K562 (cell line): ENCODE measurements around the gene SERINC3. TPM values are rescaled to one million over a fixed set of nuclear protein-coding genes. Genes with fewer than 3 reads are reported as not detected.

Experiments
- ARID1B ChIP-seq: fragments of 450-650 bp; IDR thresholded peaks from 2 replicates; pipeline ENCODE4 v1.6.1; 2016; ENCODE audit warnings: antibody characterized with exemption, mild to moderate bottlenecking, inconsistent platforms
- BHLHE40 ChIP-seq: IDR thresholded peaks from 2 replicates; pipeline ENCODE4 v1.6.1; 2011; ENCODE audit warnings: low read length, improper control_type of control experiment
- CBFA2T2 ChIP-seq: fragments of 450-650 bp; conservative IDR thresholded peaks from 2 replicates; pipeline ENCODE4 v1.6.1; 2017; ENCODE audit warnings: mild to moderate bottlenecking
- EP300 ChIP-seq: IDR thresholded peaks from 2 replicates; pipeline ENCODE4 v1.6.1; 2012; ENCODE audit warnings: low read length, improper control_type of control experiment
- GABPB2 ChIP-seq: fragments of 250-450 bp; sonication (Bioruptor Pico); conservative IDR thresholded peaks from 2 replicates; pipeline ENCODE4 v1.5.1; 2021; ENCODE audit warnings: mild to moderate bottlenecking
- L3MBTL2 ChIP-seq: fragments of 450-650 bp; IDR thresholded peaks from 2 replicates; pipeline ENCODE4 v1.6.1; 2016; ENCODE audit warnings: mild to moderate bottlenecking, moderate library complexity
- MGA ChIP-seq: fragments of 450-650 bp; IDR thresholded peaks from 2 replicates; pipeline ENCODE4 v1.6.1; 2016; ENCODE audit warnings: mild to moderate bottlenecking, moderate library complexity
- MTA2 ChIP-seq: fragments of 450-650 bp; IDR thresholded peaks from 2 replicates; pipeline ENCODE4 v1.6.1; 2016; ENCODE audit warnings: low read depth
- SOX6 ChIP-seq: fragments of 450-650 bp; IDR thresholded peaks from 2 replicates; pipeline ENCODE4 v1.6.1; 2014; ENCODE audit warnings: mild to moderate bottlenecking
- TAL1 ChIP-seq: fragments of 450-650 bp; IDR thresholded peaks from 2 replicates; pipeline ENCODE4 v1.6.1; 2016; ENCODE audit warnings: mild to moderate bottlenecking
- TSHZ1 ChIP-seq: fragments of 250-450 bp; sonication (Bioruptor Pico); IDR thresholded peaks from 2 replicates; pipeline ENCODE4 v1.4.0; 2020; ENCODE audit warnings: mild to moderate bottlenecking, moderate library complexity
- polyA plus RNA-seq, 8 experiments: library from polyadenylated mRNA; depleted of rRNA in 4 of 8; stranded (reverse) in 5 of 8; unstranded in 3 of 8; fragments of >200 nt; fragmentation: Nextera tagmentation in 2 of 8; fragmentation: Illumina TruSeq in 1 of 8; extraction: Ambion mirVana in 2 of 8; extraction: Trizol in 1 of 8; gene quantifications; 2 replicates each; pipeline versions ENCODE4 v1.2.1 to v1.2.3, GENCODE V29; 2011 to 2014; ENCODE audit warnings: inconsistent platforms in 1 of 8, missing spikeins in 1 of 8
- total RNA-seq, 7 experiments: library from RNA; depleted of rRNA in 6 of 7; stranded (reverse); fragments of >200 nt in 6 of 7; fragmentation: Illumina TruSeq in 2 of 7; extraction: Trizol in 2 of 7; gene quantifications; 2 replicates each; pipeline versions ENCODE4 v1.2.1 to v1.2.3, GENCODE V29; 2011 to 2021; ENCODE audit warnings: low replicate concordance in 1 of 7
- TF ChIP-seq, protein P1 (sequence below), 2 experiments: fragments of 450-650 bp; conservative IDR thresholded peaks; 2 replicates each; pipeline ENCODE4 v1.6.1; 2017; ENCODE audit warnings: mild to moderate bottlenecking in 2 of 2, moderate library complexity in 2 of 2

SERINC3 gene
- total and polyA plus RNA-seq, 9 of the 15 experiments (the other 6 are each of a cell fraction or from before 2014, with no cell fraction given), result 24.7 to 107 (median 48.8) TPM

DNA sequence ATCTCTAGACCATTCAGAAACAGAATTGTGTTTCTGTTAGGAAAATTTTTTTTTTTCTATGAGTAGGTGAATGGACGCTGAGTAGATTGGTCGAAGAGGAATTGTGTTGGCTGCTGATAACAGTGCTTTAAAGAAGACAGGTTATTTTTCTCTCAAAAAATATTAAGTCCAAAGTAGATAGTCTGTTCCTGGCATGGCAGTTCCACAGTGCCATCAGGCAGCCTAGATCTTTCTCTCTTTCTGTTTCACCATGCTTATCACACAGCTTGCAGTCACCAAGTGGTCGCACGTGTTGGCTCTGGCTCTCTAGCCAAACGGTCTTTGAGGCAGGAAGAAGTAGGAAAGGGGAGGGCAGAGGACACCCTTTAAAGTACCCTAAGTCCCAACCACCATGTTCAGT lies 22.4 kb upstream of the SERINC3 start (continued):
- no peak for TF ChIP-seq TSHZ1
- TF ChIP-seq TAL1, result peak; percentile 56; the same call in 1 of the 2 replicates
- peak; percentile 95 for TF ChIP-seq BHLHE40
- peak; percentile 80 for TF ChIP-seq L3MBTL2
- no peak for TF ChIP-seq GABPB2 (CRISPR knock-in tag)
- peak; percentile 27; the same call in 1 of the 2 replicates for TF ChIP-seq EP300
- TF ChIP-seq ARID1B, result peak; percentile 68
- TF ChIP-seq CBFA2T2, result peak; percentile 73
- 0 out of 2 replicates have a peak, but pooled peaks have one; percentile 19 for TF ChIP-seq SOX6
- TF ChIP-seq MGA, result peak; percentile 85
- TF ChIP-seq MTA2, result peak; percentile 50; the same call in 1 of the 2 replicates
- TF ChIP-seq, protein P1, sequence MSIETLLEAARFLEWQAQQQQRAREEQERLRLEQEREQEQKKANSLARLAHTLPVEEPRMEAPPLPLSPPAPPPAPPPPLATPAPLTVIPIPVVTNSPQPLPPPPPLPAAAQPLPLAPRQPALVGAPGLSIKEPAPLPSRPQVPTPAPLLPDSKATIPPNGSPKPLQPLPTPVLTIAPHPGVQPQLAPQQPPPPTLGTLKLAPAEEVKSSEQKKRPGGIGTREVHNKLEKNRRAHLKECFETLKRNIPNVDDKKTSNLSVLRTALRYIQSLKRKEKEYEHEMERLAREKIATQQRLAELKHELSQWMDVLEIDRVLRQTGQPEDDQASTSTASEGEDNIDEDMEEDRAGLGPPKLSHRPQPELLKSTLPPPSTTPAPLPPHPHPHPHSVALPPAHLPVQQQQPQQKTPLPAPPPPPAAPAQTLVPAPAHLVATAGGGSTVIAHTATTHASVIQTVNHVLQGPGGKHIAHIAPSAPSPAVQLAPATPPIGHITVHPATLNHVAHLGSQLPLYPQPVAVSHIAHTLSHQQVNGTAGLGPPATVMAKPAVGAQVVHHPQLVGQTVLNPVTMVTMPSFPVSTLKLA (conservative IDR thresholded peaks at IDR 0.05), result peak; percentile 36 to 50; a peak in 1 of 4 replicates
